ENCODE results near the gene ARMC5.
A peak's percentile ranks its signal among the peaks of the same experiment; 100 is the strongest.

The ARMC5 gene

GRCh38 chr16:31461201-31461920 is 2.1 kb downstream of the ARMC5 start:
- DNase-seq (ENCODE audit: low read depth): no peak

- DNase-seq (ENCODE audit: low read depth): no peak
Observed at GRCh38 chr16:31461921-31462804, 2.9 kb downstream of the ARMC5 start.

GRCh38 chr16:31464348-31464769 is 5.1 kb downstream of the ARMC5 start:
- no peak for DNase-seq (ENCODE audit: low read depth)

- no peak for DNase-seq (ENCODE audit: low read depth)
Observed at GRCh38 chr16:31464781-31465260, 5.5 kb downstream of the ARMC5 start.

- DNase-seq (ENCODE audit: low read depth): no peak
Observed at GRCh38 chr16:31465788-31466370, 6.6 kb downstream of the ARMC5 start.

GRCh38 chr16:31466381-31466841 is 7.1 kb downstream of the ARMC5 start:
- no peak for DNase-seq (ENCODE audit: low read depth)

- no peak for DNase-seq (ENCODE audit: low read depth)
Observed at GRCh38 chr16:31467151-31467773, 8.0 kb downstream of the ARMC5 start.

- no peak for DNase-seq (ENCODE audit: low read depth)
Observed at GRCh38 chr16:31467858-31468257, 8.6 kb downstream of the ARMC5 start.

- no peak for DNase-seq (ENCODE audit: low read depth)
Observed at GRCh38 chr16:31470615-31471014, 11.3 kb downstream of the ARMC5 start.

- DNase-seq (ENCODE audit: low read depth): no peak
Observed at GRCh38 chr16:31471241-31471874, 12.1 kb downstream of the ARMC5 start.

GRCh38 chr16:31471875-31472708 is 12.8 kb downstream of the ARMC5 start, which contains the start of gene TGFB1I1:
TGFB1I1 (plus strand) TSS chr16:31472152; CDS start chr16:31472189, 37 bp downstream.
- no peak for DNase-seq (ENCODE audit: low read depth)

- DNase-seq (ENCODE audit: low read depth): no peak
Observed at GRCh38 chr16:31472709-31473203, 13.5 kb downstream of the ARMC5 start.

- no peak for DNase-seq (ENCODE audit: low read depth)
Observed at GRCh38 chr16:31473264-31473984, 14.1 kb downstream of the ARMC5 start.

GRCh38 chr16:31474173-31474714 is 14.9 kb downstream of the ARMC5 start:
- no peak for DNase-seq (ENCODE audit: low read depth)

GRCh38 chr16:31474773-31475738 is 15.8 kb downstream of the ARMC5 start:
- DNase-seq (ENCODE audit: low read depth): no peak

- no peak for DNase-seq (ENCODE audit: low read depth)
Observed at GRCh38 chr16:31475946-31476302, 16.6 kb downstream of the ARMC5 start.

- DNase-seq (ENCODE audit: low read depth): peak; percentile 81
Observed at GRCh38 chr16:31476303-31477219, 17.3 kb downstream of the ARMC5 start.

Data from stimulated activated CD8-positive, alpha-beta memory T cell treated with anti-CD3 and anti-CD28 coated beads, Interleukin-7, amount 100 ng/mL, for 24 hours (primary cell).